Measurements from ENCODE around the gene MERTK.
"Not testable (repeated sequence)": the region's sequence is repeated elsewhere in the genome, so short reads cannot be mapped to it uniquely, and the experiment has no call there.

MERTK gene

GRCh38 chr2:111909079-111909478 is 10.7 kb downstream of the MERTK start:
- H3K36me3 ChIP-seq: no peaks in the 10 kb centered on the region
- no peaks in the 10 kb centered on the region for H3K27me3 ChIP-seq
- H3K9me3 ChIP-seq: no peaks in the 10 kb centered on the region
- TF ChIP-seq Cebpa-rat (IDR thresholded peaks at IDR 0.05): no peak
- no peak overlapping the region for H3K4me3 ChIP-seq
- H4K20me1 ChIP-seq: no peaks in the 10 kb centered on the region
- H3K4me1 ChIP-seq: peaks cover 55% of the 10 kb centered on the region
- peak overlapping the region; percentile 77 for H3K4me2 ChIP-seq
- no peak overlapping the region for H3K9ac ChIP-seq
- no peak overlapping the region for H3K27ac ChIP-seq

GRCh38 chr2:111909997-111910396 is 11.6 kb downstream of the MERTK start:
- H3K36me3 ChIP-seq, H3K27ac ChIP-seq, H3K4me3 ChIP-seq, H3K9ac ChIP-seq, H3K4me2 ChIP-seq, H4K20me1 ChIP-seq, H3K27me3 ChIP-seq, H3K9me3 ChIP-seq: not testable (repeated sequence)
- H3K4me1 ChIP-seq: peaks cover 47% of the 10 kb centered on the region

GRCh38 chr2:111910609-111911277 is 12.3 kb downstream of the MERTK start:
- H4K20me1 ChIP-seq: no peaks in the 10 kb centered on the region
- no peaks in the 10 kb centered on the region for H3K27me3 ChIP-seq
- H3K4me1 ChIP-seq: peaks cover 40% of the 10 kb centered on the region
- H3K9ac ChIP-seq: no peak overlapping the region
- no peaks in the 10 kb centered on the region for H3K36me3 ChIP-seq
- H3K4me2 ChIP-seq: no peak overlapping the region
- no peaks in the 10 kb centered on the region for H3K9me3 ChIP-seq
- no peak overlapping the region for H3K4me3 ChIP-seq
- TF ChIP-seq Cebpa-rat (IDR thresholded peaks at IDR 0.05): no peak
- H3K27ac ChIP-seq: no peak overlapping the region

- H4K20me1 ChIP-seq, H3K36me3 ChIP-seq, H3K27ac ChIP-seq, H3K9me3 ChIP-seq, H3K4me2 ChIP-seq, H3K4me3 ChIP-seq, H3K27me3 ChIP-seq, H3K9ac ChIP-seq: not testable (repeated sequence)
- peaks cover 33% of the 10 kb centered on the region for H3K4me1 ChIP-seq
These were observed 13.0 kb downstream of the MERTK start for GRCh38 chr2:111911295-111911977.

GRCh38 chr2:111912547-111912946 is 14.1 kb downstream of the MERTK start:
- H3K36me3 ChIP-seq: no peaks in the 10 kb centered on the region
- peaks cover 22% of the 10 kb centered on the region for H3K4me1 ChIP-seq
- no peak overlapping the region for H3K27ac ChIP-seq
- TF ChIP-seq Cebpa-rat (IDR thresholded peaks at IDR 0.05): no peak
- H3K9ac ChIP-seq: no peak overlapping the region
- H4K20me1 ChIP-seq: no peaks in the 10 kb centered on the region
- no peaks in the 10 kb centered on the region for H3K9me3 ChIP-seq
- H3K4me2 ChIP-seq: no peak overlapping the region
- H3K27me3 ChIP-seq: no peaks in the 10 kb centered on the region
- no peak overlapping the region for H3K4me3 ChIP-seq

- Histone ChIP-seq H3K4me1 (peaks cover 5% of the 10 kb centered on the region; the same call in 1 of the 2 replicates), H3K27me3 (no peaks in the 10 kb centered on the region), H4K20me1 (no peaks in the 10 kb centered on the region), H3K27ac (no peak overlapping the region), H3K9me3 (no peaks in the 10 kb centered on the region), H3K36me3 (no peaks in the 10 kb centered on the region), H3K9ac (no peak overlapping the region), H3K4me2 (no peak overlapping the region), H3K4me3 (no peak overlapping the region)
- no peak for TF ChIP-seq Cebpa-rat (IDR thresholded peaks at IDR 0.05)
These were observed 18.7 kb downstream of the MERTK start for GRCh38 chr2:111917106-111917505.

GRCh38 chr2:111918383-111918806 is 20.0 kb downstream of the MERTK start:
- H3K4me2 ChIP-seq: no peak overlapping the region
- no peak overlapping the region for H3K27ac ChIP-seq
- no peaks in the 10 kb centered on the region for H3K9me3 ChIP-seq
- H4K20me1 ChIP-seq: no peaks in the 10 kb centered on the region
- no peak for TF ChIP-seq Cebpa-rat (IDR thresholded peaks at IDR 0.05)
- H3K36me3 ChIP-seq: no peaks in the 10 kb centered on the region
- no peak overlapping the region for H3K4me3 ChIP-seq
- H3K9ac ChIP-seq: no peak overlapping the region
- no peaks in the 10 kb centered on the region for H3K27me3 ChIP-seq
- peaks cover 8% of the 10 kb centered on the region; the same call in 1 of the 2 replicates for H3K4me1 ChIP-seq

- Histone ChIP-seq H3K4me1 (peaks cover 18% of the 10 kb centered on the region), H3K9me3 (no peaks in the 10 kb centered on the region), H3K9ac (no peak overlapping the region), H3K27ac (no peak overlapping the region), H3K4me2 (no peak overlapping the region), H4K20me1 (no peaks in the 10 kb centered on the region), H3K36me3 (no peaks in the 10 kb centered on the region), H3K27me3 (no peaks in the 10 kb centered on the region), H3K4me3 (no peak overlapping the region)
- no peak for TF ChIP-seq Cebpa-rat (IDR thresholded peaks at IDR 0.05)
These were observed 21.0 kb downstream of the MERTK start for GRCh38 chr2:111919365-111919764.

- Histone ChIP-seq H3K4me2 (peak overlapping the region; percentile 10; the same call in 1 of the 2 replicates), H3K9me3 (no peaks in the 10 kb centered on the region), H3K27me3 (no peaks in the 10 kb centered on the region), H4K20me1 (no peaks in the 10 kb centered on the region), H3K4me1 (peaks cover 22% of the 10 kb centered on the region), H3K4me3 (no peak overlapping the region), H3K9ac (no peak overlapping the region), H3K36me3 (no peaks in the 10 kb centered on the region), H3K27ac (no peak overlapping the region)
- no peak for TF ChIP-seq Cebpa-rat (IDR thresholded peaks at IDR 0.05)
These were observed 21.6 kb downstream of the MERTK start for GRCh38 chr2:111919794-111920608.

GRCh38 chr2:111923276-111923804 is 24.9 kb downstream of the MERTK start:
- Histone ChIP-seq H3K4me1 (peaks cover 22% of the 10 kb centered on the region), H3K4me3 (no peak overlapping the region), H3K9me3 (no peaks in the 10 kb centered on the region), H3K27ac (no peak overlapping the region), H3K4me2 (peak overlapping the region; percentile 10; the same call in 1 of the 2 replicates), H3K27me3 (no peaks in the 10 kb centered on the region), H3K36me3 (no peaks in the 10 kb centered on the region), H4K20me1 (no peaks in the 10 kb centered on the region), H3K9ac (no peak overlapping the region)
- no peak for TF ChIP-seq Cebpa-rat (IDR thresholded peaks at IDR 0.05)

All from BLaER1 (cell line).